Tibial artery (tissue), 4 donors: ENCODE measurements around the gene REG4.
"Not testable (repeated sequence)": the region's sequence is repeated elsewhere in the genome, so short reads cannot be mapped to it uniquely, and the experiment has no call there.

Experiments
- DNase-seq, 2 donors: peaks; one replicate each; pipeline ENCODE4 v3.0.0-alpha.2; 2019
- H3K27ac ChIP-seq, 2 donors: fragments of 200-600 bp; sonication (generic) in 1 of 2; 1 replicate in 1 of 2; 2 replicates in 1 of 2; pipeline ENCODE4 v1.5.1; 2018 to 2019; ENCODE audit warnings: mild to moderate bottlenecking in 1 of 2
- H3K27me3 ChIP-seq, 2 donors: fragments of 200-600 bp; sonication (generic) in 1 of 2; one replicate each; pipeline versions ENCODE4 v1.5.1 to v1.6.0; 2016 to 2019
- H3K36me3 ChIP-seq, 3 donors: fragments of 200-600 bp; sonication (generic) in 2 of 3; one replicate each; pipeline ENCODE4 v1.5.1; 2016 to 2019; ENCODE audit warnings: mild to moderate bottlenecking in 2 of 3
- H3K4me1 ChIP-seq, 4 donors: fragments of 200-600 bp; sonication (generic) in 2 of 4; 1 replicate in 3 of 4; 2 replicates in 1 of 4; pipeline ENCODE4 v1.5.1; 2016 to 2019
- H3K4me3 ChIP-seq, 2 donors: fragments of 200-600 bp; sonication (generic) in 1 of 2; 1 replicate in 1 of 2; 2 replicates in 1 of 2; pipeline ENCODE4 v1.5.1; 2018 to 2019; ENCODE audit warnings: mild to moderate bottlenecking in 2 of 2
- H3K9me3 ChIP-seq, 3 donors: fragments of 200-600 bp; sonication (generic) in 1 of 3; one replicate each; pipeline ENCODE4 v1.5.1; 2016 to 2019
- intact Hi-C: fragments of 100-400 bp; cut with DNase I; formaldehyde crosslinking; loops from one replicate; pipeline ENCODE4 v1.15.0; 2023; ENCODE audit warnings: low total_unique reads
- TF ChIP-seq, protein P1 (sequence below), 2 experiments: fragments of 200-600 bp in 1 of 2; fragments of 450-650 bp in 1 of 2; IDR thresholded peaks; one replicate each; pipeline ENCODE4 v1.5.1; 2017 to 2019; ENCODE audit warnings: antibody characterized with exemption in 2 of 2, mild to moderate bottlenecking in 1 of 2, moderate library complexity in 1 of 2

REG4 gene

DNA sequence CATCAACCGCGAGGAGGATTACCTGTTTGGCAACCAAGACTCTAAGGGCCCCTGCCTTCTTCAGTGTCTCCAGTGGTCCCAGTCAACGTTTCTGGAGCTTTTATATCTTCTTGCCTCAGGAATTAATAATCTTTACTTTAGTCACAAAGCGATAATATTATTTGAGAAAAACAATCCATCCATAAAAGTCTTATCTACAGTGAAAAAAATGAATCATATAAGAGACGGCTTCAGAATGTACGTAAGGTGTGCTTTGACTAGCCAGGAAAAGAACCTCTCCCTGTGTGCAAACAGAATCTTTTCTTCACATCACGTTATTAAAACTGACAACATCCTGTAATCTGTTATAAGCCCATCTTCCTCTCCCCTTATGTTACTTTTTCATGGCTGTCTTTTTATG lies at the start of gene REG4:
Gene REG4, minus strand, starts transcription at position 74 of the 400 bp plus-strand sequence. CDS start 2,691 bp downstream, outside the sequence.
- intact Hi-C loops, result no loop called here
- Histone ChIP-seq H3K36me3 (no peaks in the 10 kb centered on the region), H3K4me1 (no peaks in the 10 kb centered on the region), H3K9me3 (no peaks in the 10 kb centered on the region), H3K4me3 (no peak within 1 kb of the TSS), H3K27me3 (peaks cover 0 to 12% of the 10 kb centered on the region in 2 donors), H3K27ac (no peak within 1 kb of the TSS)
- no peak for DNase-seq
- TF ChIP-seq, protein P1, sequence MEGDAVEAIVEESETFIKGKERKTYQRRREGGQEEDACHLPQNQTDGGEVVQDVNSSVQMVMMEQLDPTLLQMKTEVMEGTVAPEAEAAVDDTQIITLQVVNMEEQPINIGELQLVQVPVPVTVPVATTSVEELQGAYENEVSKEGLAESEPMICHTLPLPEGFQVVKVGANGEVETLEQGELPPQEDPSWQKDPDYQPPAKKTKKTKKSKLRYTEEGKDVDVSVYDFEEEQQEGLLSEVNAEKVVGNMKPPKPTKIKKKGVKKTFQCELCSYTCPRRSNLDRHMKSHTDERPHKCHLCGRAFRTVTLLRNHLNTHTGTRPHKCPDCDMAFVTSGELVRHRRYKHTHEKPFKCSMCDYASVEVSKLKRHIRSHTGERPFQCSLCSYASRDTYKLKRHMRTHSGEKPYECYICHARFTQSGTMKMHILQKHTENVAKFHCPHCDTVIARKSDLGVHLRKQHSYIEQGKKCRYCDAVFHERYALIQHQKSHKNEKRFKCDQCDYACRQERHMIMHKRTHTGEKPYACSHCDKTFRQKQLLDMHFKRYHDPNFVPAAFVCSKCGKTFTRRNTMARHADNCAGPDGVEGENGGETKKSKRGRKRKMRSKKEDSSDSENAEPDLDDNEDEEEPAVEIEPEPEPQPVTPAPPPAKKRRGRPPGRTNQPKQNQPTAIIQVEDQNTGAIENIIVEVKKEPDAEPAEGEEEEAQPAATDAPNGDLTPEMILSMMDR (IDR thresholded peaks at IDR 0.05), result no peak

DNA sequence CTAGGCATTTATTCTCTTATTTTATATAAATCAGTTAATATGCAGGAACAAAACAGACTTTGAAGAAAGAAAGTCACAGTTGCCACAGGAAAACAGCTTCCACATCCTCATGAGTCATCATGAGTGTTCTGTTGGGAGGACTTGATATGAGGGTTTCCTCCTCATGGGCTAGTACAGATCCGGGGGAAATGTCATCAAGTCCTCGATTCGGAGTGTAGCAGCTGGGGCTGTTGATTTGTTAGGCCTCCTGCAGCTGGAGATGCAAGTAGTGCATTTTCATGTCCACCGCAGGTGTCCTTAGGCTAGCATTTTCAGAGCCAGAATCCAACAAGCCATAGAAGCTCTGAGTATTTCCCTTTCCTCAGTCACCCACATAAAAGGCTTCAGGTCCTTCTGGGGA lies 48.4 kb upstream of the REG4 start:
- no peak overlapping the region for H3K4me3 ChIP-seq
- H3K27me3 ChIP-seq, result peaks cover 0 to 4% of the 10 kb centered on the region in 2 donors
- H3K27ac ChIP-seq, result no peak overlapping the region
- no peak for DNase-seq
- H3K9me3 ChIP-seq, result no peaks in the 10 kb centered on the region
- TF ChIP-seq, protein P1 (IDR thresholded peaks at IDR 0.05), result no peak
- intact Hi-C loops, result no loop called here
- H3K4me1 ChIP-seq, result no peaks in the 10 kb centered on the region
- H3K36me3 ChIP-seq, result no peaks in the 10 kb centered on the region

- H3K9me3 ChIP-seq, H3K27ac ChIP-seq, intact Hi-C loops, H3K27me3 ChIP-seq, H3K4me3 ChIP-seq, H3K4me1 ChIP-seq, H3K36me3 ChIP-seq: not testable (repeated sequence)
- peak in 1 of 2 donors; percentile 25 for DNase-seq
Observed at GRCh38 chr1:119858556-119859214, 47.4 kb upstream of the REG4 start.

DNA sequence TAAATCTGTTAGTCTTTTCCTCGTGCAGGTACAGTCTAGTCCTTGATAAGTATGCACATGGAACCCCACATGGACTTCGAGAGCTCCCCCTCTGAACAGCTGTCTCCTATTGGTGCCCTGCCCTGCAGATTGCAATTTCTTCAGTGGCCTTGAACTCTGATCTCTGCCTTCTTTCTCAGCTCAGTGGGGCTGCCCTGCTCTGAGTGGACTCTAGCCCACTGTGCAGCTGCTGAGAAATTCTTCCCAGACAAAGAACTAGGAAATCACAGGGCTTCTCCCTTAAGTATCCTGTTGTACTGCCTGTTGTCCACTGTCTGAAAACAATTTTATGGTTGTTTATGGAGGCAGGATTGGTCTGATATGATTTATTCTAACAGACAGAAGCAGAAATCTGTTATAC lies 46.9 kb upstream of the REG4 start:
- TF ChIP-seq, protein P1 (IDR thresholded peaks at IDR 0.05), result no peak
- intact Hi-C loops, result no loop called here

DNA sequence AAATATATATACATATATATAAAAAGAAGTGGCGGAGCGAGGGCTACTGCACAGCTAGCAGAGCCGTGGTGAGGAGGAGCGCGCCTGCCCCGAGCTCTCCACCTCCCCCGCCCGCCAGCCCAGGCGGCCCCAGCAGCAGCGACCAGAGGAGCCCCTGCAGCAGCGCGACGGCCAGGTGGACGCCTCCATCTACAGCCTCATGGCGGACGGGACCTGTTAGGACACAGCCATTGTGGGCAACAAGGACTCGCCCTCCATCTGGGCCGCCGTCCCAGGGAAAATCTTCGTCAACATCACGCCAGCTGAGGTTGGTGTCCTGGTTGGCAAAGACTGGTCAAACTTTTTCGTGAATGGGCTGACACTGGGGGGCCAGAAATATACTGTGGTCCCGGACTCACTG lies 41.9 kb upstream of the REG4 start:
- DNase-seq, result no peak
- TF ChIP-seq, protein P1 (IDR thresholded peaks at IDR 0.05), result no peak
- Histone ChIP-seq H3K27me3 (no peaks in the 10 kb centered on the region), H3K27ac (no peak overlapping the region), H3K4me3 (no peak overlapping the region), H3K9me3 (no peaks in the 10 kb centered on the region), H3K4me1 (no peaks in the 10 kb centered on the region), H3K36me3 (no peaks in the 10 kb centered on the region)
- intact Hi-C loops, result no loop called here

More for the DNA sequence above, 46.9 kb upstream of the REG4 start:
- Histone ChIP-seq H3K36me3 (no peaks in the 10 kb centered on the region), H3K4me3 (no peak overlapping the region), H3K27ac (no peak overlapping the region), H3K27me3 (peaks cover 0 to 3% of the 10 kb centered on the region in 2 donors), H3K9me3 (no peaks in the 10 kb centered on the region), H3K4me1 (no peaks in the 10 kb centered on the region)
- no peak for DNase-seq

- H3K4me3 ChIP-seq, H3K27me3 ChIP-seq, H3K36me3 ChIP-seq, intact Hi-C loops, DNase-seq, H3K27ac ChIP-seq, H3K4me1 ChIP-seq, H3K9me3 ChIP-seq: not testable (repeated sequence)
Observed at GRCh38 chr1:119844206-119844605, 32.9 kb upstream of the REG4 start.

- Histone ChIP-seq H3K27me3 (no peaks in the 10 kb centered on the region), H3K4me1 (no peaks in the 10 kb centered on the region), H3K9me3 (no peaks in the 10 kb centered on the region), H3K36me3 (no peaks in the 10 kb centered on the region), H3K4me3 (no peak overlapping the region), H3K27ac (no peak overlapping the region)
- TF ChIP-seq, protein P1 (IDR thresholded peaks at IDR 0.05), result no peak
- no peak for DNase-seq
- intact Hi-C loops, result no loop called here
Observed at GRCh38 chr1:119841306-119841705, 30.0 kb upstream of the REG4 start.
